Gastrocnemius medialis (tissue), 4 donors: ENCODE measurements around the gene CHAC1. TPM values are rescaled to one million over a fixed set of nuclear protein-coding genes. Genes with fewer than 3 reads are reported as not detected.

Source experiments
- ATAC-seq, 2 donors: fragments of 150-250 bp; one replicate each; pipeline ENCODE4 v1.9.1; 2016
- DNase-seq, 2 donors: peaks; one replicate each; pipeline ENCODE4 v3.0.0-alpha.2; 2019
- H3K27ac ChIP-seq, 4 donors: fragments of 200-600 bp; sonication (generic); 1 replicate in 1 of 4; 2 replicates in 3 of 4; pipeline ENCODE4 v1.5.1; 2016 to 2018; ENCODE audit warnings: mild to moderate bottlenecking in 2 of 4, moderate library complexity in 1 of 4
- H3K27me3 ChIP-seq, 3 donors: fragments of 200-600 bp; sonication (generic) in 2 of 3; 1 replicate in 1 of 3; 2 replicates in 2 of 3; pipeline versions ENCODE4 v1.5.1 to v1.6.0; 2016 to 2019; ENCODE audit warnings: mild to moderate bottlenecking in 1 of 3, moderate library complexity in 1 of 3
- H3K36me3 ChIP-seq, 2 donors: fragments of 200-600 bp; sonication (generic) in 1 of 2; one replicate each; pipeline ENCODE4 v1.5.1; 2017 to 2018
- H3K4me1 ChIP-seq, 2 donors: fragments of 200-600 bp; sonication (generic) in 1 of 2; one replicate each; pipeline ENCODE4 v1.5.1; 2016 to 2017; ENCODE audit warnings: mild to moderate bottlenecking in 2 of 2
- H3K4me3 ChIP-seq, 4 donors: fragments of 200-600 bp; sonication (generic) in 3 of 4; 1 replicate in 1 of 4; 2 replicates in 3 of 4; pipeline ENCODE4 v1.5.1; 2016 to 2019; ENCODE audit warnings: mild to moderate bottlenecking in 2 of 4
- H3K9me3 ChIP-seq, 3 donors: fragments of 200-600 bp; sonication (generic) in 2 of 3; 1 replicate in 1 of 3; 2 replicates in 2 of 3; pipeline ENCODE4 v1.5.1; 2016 to 2019
- CTCF ChIP-seq, 5 experiments: fragments of 450-650 bp in 3 of 5; fragments of 200-600 bp in 2 of 5; sonication (generic) in 2 of 5; IDR thresholded peaks in 4 of 5; conservative IDR thresholded peaks in 1 of 5; 1 replicate in 4 of 5; 2 replicates in 1 of 5; pipeline ENCODE4 v1.5.1; 2016 to 2019; ENCODE audit warnings: antibody characterized with exemption in 5 of 5, mild to moderate bottlenecking in 3 of 5, moderate library complexity in 3 of 5
- POLR2A ChIP-seq, 2 donors: fragments of 450-650 bp; IDR thresholded peaks; one replicate each; pipeline ENCODE4 v1.6.1; 2017; ENCODE audit warnings: antibody characterized with exemption in 2 of 2, mild to moderate bottlenecking in 2 of 2, moderate library complexity in 2 of 2
- in situ Hi-C, 4 donors: fragments of 200-750 bp; cut with MboI; loops; one replicate each; pipeline versions ENCODE4 v1.15.0 to v1.8.0; 2017; ENCODE audit warnings: low sequenced_read_pairs in 4 of 4
- intact Hi-C: fragments of 100-400 bp; cut with DNase I; formaldehyde crosslinking; loops from one replicate; pipeline ENCODE4 v1.15.1; 2023; ENCODE audit warnings: low total_unique reads
- total RNA-seq, 4 donors: library from RNA; depleted of rRNA; stranded (reverse); fragments of >200 nt; gene quantifications; one replicate each; pipeline versions ENCODE4 v1.1.0 to v1.2.3, GENCODE V29; 2016

The CHAC1 gene
- total RNA-seq, 4 donors from 2014 or later, result 93.4 to 320 (median 139) TPM

- Histone ChIP-seq H3K4me1 (peaks cover 44 to 57% of the 10 kb centered on the region in 2 donors), H3K9me3 (no peaks in the 10 kb centered on the region), H3K36me3 (no peaks in the 10 kb centered on the region), H3K4me3 (peak within 1 kb of the TSS; percentile 56 to 76 (median 65)), H3K27me3 (peaks cover 60 to 72% (median 69%) of the 10 kb centered on the region in 3 donors), H3K27ac (peak within 1 kb of the TSS; percentile 54 to 76 (median 65))
- ATAC-seq (peak; percentile 31 to 38), DNase-seq (no peak)
- TF ChIP-seq POLR2A (IDR thresholded peaks at IDR 0.05), result peak; percentile 70 to 88
- TF ChIP-seq CTCF (IDR thresholded peaks at IDR 0.05 in 4 of 5, conservative IDR thresholded peaks at IDR 0.05 in 1 of 5), result peak in 1 of 5 experiments; percentile 18
- intact Hi-C loops (no loop called here), in situ Hi-C loops (no loop called here)
These were observed 24.2 kb upstream of the CHAC1 start, which contains the start of gene DLL4 for GRCh38 chr15:40928821-40929659. Gene DLL4, plus strand, starts transcription at chr15:40929340. Its CDS starts 329 bp downstream, at chr15:40929669.

- DNase-seq (no peak), ATAC-seq (peak; percentile 34 to 42)
- Histone ChIP-seq H3K27me3 (peaks cover 60 to 72% (median 69%) of the 10 kb centered on the region in 3 donors), H3K27ac (peak overlapping the region; percentile 54 to 76 (median 65)), H3K4me1 (peaks cover 42 to 57% of the 10 kb centered on the region in 2 donors), H3K4me3 (peak overlapping the region; percentile 56 to 76 (median 65)), H3K9me3 (no peaks in the 10 kb centered on the region), H3K36me3 (no peaks in the 10 kb centered on the region)
- no peak for TF ChIP-seq CTCF (IDR thresholded peaks at IDR 0.05 in 4 of 5, conservative IDR thresholded peaks at IDR 0.05 in 1 of 5)
- no peak for TF ChIP-seq POLR2A (IDR thresholded peaks at IDR 0.05)
- intact Hi-C loops, result no loop called here
- in situ Hi-C loops, result no loop called here
These were observed 23.4 kb upstream of the CHAC1 start for GRCh38 chr15:40929660-40930429.

- DNase-seq (no peak), ATAC-seq (peak; percentile 27 to 40)
- peak overlapping the region; percentile 56 to 76 (median 65) for H3K4me3 ChIP-seq
- intact Hi-C loops (no loop called here), in situ Hi-C loops (no loop called here)
- peaks cover 60 to 67% (median 65%) of the 10 kb centered on the region in 3 donors for H3K27me3 ChIP-seq
- TF ChIP-seq POLR2A (IDR thresholded peaks at IDR 0.05) (peak in 1 of 2 donors; percentile 22), CTCF (IDR thresholded peaks at IDR 0.05 in 4 of 5, conservative IDR thresholded peaks at IDR 0.05 in 1 of 5) (peak; percentile 29 to 60 (median 56))
- H3K9me3 ChIP-seq, result no peaks in the 10 kb centered on the region
- H3K4me1 ChIP-seq, result peaks cover 42 to 56% of the 10 kb centered on the region in 2 donors
- peak overlapping the region; percentile 54 to 76 (median 72) for H3K27ac ChIP-seq
- H3K36me3 ChIP-seq, result no peaks in the 10 kb centered on the region
These were observed 22.6 kb upstream of the CHAC1 start for GRCh38 chr15:40930430-40931299.
